ENCODE results near the gene FABP3.

DNA sequence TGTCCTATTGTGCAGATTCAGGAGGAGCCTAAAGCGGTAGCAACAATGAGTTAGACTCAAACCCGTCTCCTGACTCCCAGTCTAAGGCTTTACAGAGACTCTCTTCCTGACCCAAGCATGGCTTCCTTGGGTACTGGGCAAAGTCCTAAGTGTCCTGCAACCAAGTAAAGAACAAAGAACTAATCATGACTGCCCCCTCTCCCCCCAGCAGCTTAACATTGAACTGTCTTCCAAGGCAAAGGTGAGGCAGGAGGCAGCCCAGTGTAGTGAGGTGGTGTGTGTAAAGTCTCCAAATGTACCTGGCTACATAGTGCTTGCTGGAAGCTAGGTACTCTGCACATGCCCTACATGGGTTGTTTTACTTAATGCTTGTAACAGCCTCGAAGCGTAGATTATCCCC is 2.3 kb downstream of the FABP3 start:
- TF ChIP-seq, protein P1, sequence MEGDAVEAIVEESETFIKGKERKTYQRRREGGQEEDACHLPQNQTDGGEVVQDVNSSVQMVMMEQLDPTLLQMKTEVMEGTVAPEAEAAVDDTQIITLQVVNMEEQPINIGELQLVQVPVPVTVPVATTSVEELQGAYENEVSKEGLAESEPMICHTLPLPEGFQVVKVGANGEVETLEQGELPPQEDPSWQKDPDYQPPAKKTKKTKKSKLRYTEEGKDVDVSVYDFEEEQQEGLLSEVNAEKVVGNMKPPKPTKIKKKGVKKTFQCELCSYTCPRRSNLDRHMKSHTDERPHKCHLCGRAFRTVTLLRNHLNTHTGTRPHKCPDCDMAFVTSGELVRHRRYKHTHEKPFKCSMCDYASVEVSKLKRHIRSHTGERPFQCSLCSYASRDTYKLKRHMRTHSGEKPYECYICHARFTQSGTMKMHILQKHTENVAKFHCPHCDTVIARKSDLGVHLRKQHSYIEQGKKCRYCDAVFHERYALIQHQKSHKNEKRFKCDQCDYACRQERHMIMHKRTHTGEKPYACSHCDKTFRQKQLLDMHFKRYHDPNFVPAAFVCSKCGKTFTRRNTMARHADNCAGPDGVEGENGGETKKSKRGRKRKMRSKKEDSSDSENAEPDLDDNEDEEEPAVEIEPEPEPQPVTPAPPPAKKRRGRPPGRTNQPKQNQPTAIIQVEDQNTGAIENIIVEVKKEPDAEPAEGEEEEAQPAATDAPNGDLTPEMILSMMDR (IDR thresholded peaks at IDR 0.05) = no peak
- TF ChIP-seq POLR2AphosphoS5 (IDR thresholded peaks at IDR 0.05) (no peak), POLR2A (IDR thresholded peaks at IDR 0.05) (no peak)
